T-helper 1 cell treated with Interleukin-12 subunit alpha and Interleukin-12 subunit beta and Interleukin-4 antibody, amounts not matched to agents 30 ng/mL and 1 ng/mL, for 36 hours (primary cell): ENCODE results near the gene MAL. TPM values are rescaled to one million over a fixed set of nuclear protein-coding genes. Genes with fewer than 3 reads are reported as not detected.

ENCODE experiments used
- intact Hi-C: fragments of 100-400 bp; cut with micrococcal nuclease; formaldehyde crosslinking; loops from one replicate; pipeline ENCODE4 v1.15.1; 2024
- total RNA-seq: library from RNA; stranded (reverse); gene quantifications from 2 replicates; pipeline ENCODE4 v1.2.3, GENCODE V29; 2022

MAL gene
- total RNA-seq, 1 donor from 2014 or later, result 791 TPM

- intact Hi-C loops, result no loop called here
These were observed 29.0 kb upstream of the MAL start for GRCh38 chr2:94996305-94997100.

GRCh38 chr2:94997981-94998930 lies 27.3 kb upstream of the MAL start:
- intact Hi-C loops, result no loop called here

- intact Hi-C loops, result no loop called here
These were observed 26.1 kb upstream of the MAL start for GRCh38 chr2:94999431-94999883.

GRCh38 chr2:95001051-95001562 lies 24.4 kb upstream of the MAL start:
- intact Hi-C loops, result no loop called here

- intact Hi-C loops, result no loop called here
These were observed 23.8 kb upstream of the MAL start for GRCh38 chr2:95001701-95002100.

- intact Hi-C loops, result no loop called here
These were observed 23.0 kb upstream of the MAL start for GRCh38 chr2:95002498-95002897.

- intact Hi-C loops, result no loop called here
These were observed 21.2 kb upstream of the MAL start for GRCh38 chr2:95004287-95004686.

GRCh38 chr2:95004711-95005110 lies 20.8 kb upstream of the MAL start:
- intact Hi-C loops, result no loop called here

- intact Hi-C loops, result no loop called here
These were observed 19.8 kb upstream of the MAL start for GRCh38 chr2:95005726-95006125.

GRCh38 chr2:95006588-95006987 lies 18.9 kb upstream of the MAL start:
- intact Hi-C loops, result no loop called here

GRCh38 chr2:95007031-95007609 lies 18.4 kb upstream of the MAL start:
- intact Hi-C loops, result no loop called here

- intact Hi-C loops, result no loop called here
These were observed 17.7 kb upstream of the MAL start for GRCh38 chr2:95007822-95008221.

- intact Hi-C loops, result no loop called here
These were observed 17.2 kb upstream of the MAL start for GRCh38 chr2:95008306-95008705.

GRCh38 chr2:95008996-95009395 lies 16.5 kb upstream of the MAL start:
- intact Hi-C loops, result no loop called here

GRCh38 chr2:95009412-95009811 lies 16.1 kb upstream of the MAL start:
- intact Hi-C loops, result no loop called here

GRCh38 chr2:95010126-95010525 lies 15.4 kb upstream of the MAL start:
- intact Hi-C loops, result no loop called here

GRCh38 chr2:95010718-95011117 lies 14.8 kb upstream of the MAL start:
- intact Hi-C loops, result no loop called here

- intact Hi-C loops, result no loop called here
These were observed 12.5 kb upstream of the MAL start for GRCh38 chr2:95012881-95013550.

- intact Hi-C loops, result no loop called here
These were observed 11.8 kb upstream of the MAL start for GRCh38 chr2:95013726-95014125.

- intact Hi-C loops, result no loop called here
These were observed 11.3 kb upstream of the MAL start for GRCh38 chr2:95014126-95014708.
